Stimulated activated CD8-positive, alpha-beta memory T cell treated with anti-CD3 and anti-CD28 coated beads, Interleukin-4, amount 100 ng/mL, for 1 hour (primary cell): ENCODE measurements around the gene NMNAT3.

Experiments used
- DNase-seq, 2 donors: peaks; one replicate each; pipeline ENCODE4 v3.0.0-alpha.2; 2020; ENCODE audit warnings: low read depth in 2 of 2, low spot score in 1 of 2

The NMNAT3 gene

DNA sequence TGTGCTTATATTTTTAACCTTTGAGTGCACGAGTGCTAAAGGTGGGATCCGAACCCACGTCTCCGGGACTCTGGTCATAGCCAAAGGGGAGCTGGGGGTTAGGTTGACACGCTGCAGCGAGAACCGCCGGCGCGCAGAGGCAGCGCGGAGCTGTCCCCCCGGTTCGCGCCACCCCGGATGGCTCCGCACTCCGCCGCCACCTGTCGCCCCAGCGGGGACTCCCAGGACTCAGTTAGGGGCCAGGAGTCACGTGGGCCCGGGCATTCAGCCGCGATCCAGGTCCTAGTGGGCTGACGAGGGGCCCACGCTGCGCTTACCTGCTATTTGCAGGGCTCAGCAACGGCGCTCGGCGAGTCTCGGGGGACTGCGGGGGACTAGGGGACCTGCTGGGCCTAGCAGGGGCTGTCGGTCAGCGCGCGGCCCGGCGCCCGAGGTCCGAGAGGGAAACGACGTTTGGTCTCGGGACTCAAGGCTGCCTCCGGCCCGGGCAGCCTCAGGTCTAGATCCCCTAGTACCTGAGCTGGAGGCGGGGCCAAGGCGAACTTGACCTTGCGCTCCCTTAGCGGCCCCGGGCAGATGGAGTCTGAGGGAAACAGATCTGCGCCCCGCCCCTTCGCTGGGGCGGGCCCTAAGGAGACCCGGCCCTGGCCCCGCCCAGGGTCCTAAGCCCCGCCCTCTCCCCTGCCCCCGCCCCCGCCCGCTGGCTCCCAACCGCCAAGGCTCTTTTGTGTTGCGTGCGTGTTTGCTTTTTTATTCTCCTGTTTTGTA, at the start of gene NMNAT3:
Gene NMNAT3 (minus strand): TSS at position 585 of the 768 bp plus-strand sequence. CDS start 50,248 bp downstream, outside the sequence.
- DNase-seq: peak; percentile 44 to 59

DNA sequence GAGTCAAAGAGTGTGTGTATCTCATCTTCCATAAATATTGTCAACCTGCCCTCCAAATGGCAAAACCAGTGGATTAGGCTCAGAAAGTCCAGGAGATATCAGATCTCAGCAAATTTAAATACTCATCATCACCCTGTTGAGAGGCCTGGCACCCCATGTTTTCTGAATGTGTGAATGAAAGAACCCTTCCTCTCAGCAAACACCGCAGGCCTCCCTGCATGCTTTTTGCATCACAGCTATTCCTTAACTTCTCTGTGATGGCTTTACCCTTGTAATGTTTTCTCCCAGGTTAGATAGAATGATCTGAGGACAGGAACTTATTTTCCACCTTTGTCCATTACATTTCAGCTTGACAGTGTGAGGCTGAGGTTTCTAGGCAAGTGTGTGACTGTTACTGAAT, 43.6 kb upstream of the NMNAT3 start:
- no peak for DNase-seq

DNA sequence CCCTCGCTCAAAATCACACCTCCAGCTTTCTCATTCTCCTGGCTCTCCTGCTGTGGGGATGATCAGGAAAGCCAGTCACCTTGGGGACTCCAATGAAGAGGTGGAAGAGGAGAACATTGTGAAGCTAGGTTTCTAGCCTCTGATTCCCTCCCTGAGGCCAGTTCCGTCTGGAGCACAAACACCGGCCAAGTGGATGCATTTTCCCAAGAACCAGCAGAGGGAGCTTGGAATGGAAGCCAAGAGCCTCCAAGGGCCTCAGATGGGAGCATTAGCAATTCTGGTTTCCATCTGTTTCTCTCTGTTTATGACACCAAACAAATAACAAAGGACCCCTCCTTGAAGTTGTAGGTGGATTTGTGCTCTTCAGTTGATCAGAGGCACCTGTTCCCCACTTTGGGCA, 40.6 kb upstream of the NMNAT3 start:
- DNase-seq: no peak

DNA sequence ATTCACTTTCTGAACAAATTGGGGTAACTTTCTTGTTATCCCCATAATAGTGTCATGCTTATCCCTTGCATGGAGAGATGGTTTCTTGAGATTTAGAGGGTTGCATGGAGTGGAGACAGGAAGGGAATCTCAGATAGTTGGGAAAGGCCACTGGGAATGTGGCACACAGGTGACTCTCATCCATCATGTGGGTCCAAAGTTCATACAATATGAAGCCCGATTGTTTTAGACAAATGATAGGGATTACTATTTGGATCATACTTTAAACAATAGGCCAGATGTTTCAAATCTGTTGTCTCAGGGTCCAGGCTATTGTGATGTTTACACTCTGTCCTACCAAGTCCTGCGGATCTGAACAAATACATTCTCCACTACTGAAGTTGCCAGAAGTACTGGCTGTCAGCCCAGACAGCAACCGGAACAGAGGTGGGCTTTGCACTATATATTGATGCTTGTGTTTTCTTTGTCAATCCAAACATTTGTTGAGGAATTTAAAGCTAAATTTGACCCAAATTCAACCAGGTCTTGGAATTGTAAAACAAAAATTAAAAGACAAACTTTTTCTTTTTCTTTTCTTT, 39.2 kb upstream of the NMNAT3 start:
- no peak for DNase-seq

DNA sequence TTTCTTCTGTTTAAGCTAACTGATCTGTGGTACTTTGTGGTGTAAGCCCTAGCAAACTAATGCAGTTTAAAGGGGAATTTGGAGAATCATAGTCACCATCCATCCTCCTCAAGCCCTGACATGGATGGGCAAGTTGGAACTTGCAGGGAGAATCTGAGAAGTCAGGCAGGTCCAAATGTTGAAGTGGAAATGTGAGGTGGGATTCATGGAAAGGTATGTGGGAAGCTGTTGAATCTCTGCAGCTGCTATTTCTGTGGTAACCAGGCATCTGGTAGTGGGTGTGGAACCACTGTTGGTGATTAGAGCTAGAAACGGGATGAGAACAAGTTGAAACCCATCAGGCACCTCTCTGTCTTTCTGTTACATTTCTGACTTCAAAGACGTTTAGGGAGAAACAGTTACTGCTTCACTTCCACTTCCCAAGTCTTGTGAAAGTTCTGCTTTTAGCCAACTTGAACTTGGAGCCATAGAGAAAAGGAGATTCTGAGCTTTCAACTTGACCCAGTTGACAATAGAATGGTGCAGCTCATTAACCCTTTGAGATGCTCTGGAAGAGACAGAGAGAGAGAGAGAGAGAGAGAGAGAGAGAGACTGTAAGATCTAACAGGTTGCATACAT, 38.1 kb upstream of the NMNAT3 start:
- no peak for DNase-seq

DNA sequence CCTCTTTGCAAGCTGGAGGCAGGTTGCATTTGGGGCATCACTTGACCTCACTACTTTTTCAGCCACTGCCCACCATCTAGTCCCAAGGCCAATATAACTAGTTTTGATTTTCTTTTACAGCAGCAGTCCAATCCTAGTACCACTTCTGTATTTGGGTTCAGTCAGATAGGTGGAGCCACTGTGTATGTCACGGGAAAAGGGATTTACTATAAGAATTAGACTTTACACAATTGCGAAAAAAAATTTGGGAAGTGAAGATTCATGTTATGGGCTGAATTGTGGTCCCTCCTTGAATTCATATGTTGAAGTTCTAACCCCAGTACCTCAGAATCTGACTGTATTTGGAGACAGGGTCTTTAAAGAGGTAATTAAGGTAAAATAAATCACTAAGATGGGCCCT, 37.4 kb upstream of the NMNAT3 start:
- DNase-seq: no peak

- no peak for DNase-seq
Measured at GRCh38 chr3:139710212-139710611, 32.4 kb upstream of the NMNAT3 start.

- DNase-seq: no peak
Measured at GRCh38 chr3:139705631-139706030, 27.9 kb upstream of the NMNAT3 start.

GRCh38 chr3:139696314-139696604, 18.5 kb upstream of the NMNAT3 start:
- no peak for DNase-seq

DNA sequence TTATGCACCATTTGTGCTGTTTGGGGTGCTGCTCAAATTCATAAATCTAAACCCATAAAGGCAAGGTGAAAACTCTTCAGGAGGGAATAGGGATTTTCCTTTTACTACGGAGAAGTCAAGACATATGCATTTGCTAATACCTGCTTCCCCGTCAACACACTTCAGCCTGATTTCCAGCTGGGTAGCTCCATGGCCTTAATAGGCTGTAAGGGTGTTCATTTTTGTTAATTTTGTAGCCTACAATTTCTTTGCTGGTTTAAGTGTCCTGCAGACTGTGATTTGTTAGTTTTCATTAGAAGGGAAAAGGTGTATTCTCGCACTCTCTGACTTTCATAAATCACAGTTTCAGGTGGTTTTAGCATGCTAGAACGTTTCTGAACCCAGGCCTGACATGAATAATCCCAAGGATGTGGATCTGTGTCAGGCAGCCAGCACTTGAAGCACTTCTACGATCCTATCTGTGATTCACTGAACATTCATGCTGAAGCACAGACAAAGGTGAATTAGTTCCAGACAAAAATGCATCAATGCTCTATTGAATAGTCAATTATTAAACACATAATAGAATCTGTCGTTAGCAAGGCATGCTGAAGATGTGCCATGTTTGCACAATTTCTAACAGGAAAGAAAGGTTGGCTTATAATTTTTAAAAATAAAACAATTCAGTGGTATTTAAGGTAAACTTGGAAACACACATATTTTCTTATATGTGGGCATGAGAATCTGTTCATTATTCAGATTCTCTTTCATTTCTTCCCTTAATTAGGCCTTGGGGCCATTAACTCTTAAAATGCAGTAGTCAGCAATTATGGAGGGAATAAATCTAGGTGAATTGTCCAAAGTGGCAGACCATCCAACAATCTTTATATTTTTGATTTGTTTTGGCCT, 17.9 kb upstream of the NMNAT3 start:
- DNase-seq: no peak

DNA sequence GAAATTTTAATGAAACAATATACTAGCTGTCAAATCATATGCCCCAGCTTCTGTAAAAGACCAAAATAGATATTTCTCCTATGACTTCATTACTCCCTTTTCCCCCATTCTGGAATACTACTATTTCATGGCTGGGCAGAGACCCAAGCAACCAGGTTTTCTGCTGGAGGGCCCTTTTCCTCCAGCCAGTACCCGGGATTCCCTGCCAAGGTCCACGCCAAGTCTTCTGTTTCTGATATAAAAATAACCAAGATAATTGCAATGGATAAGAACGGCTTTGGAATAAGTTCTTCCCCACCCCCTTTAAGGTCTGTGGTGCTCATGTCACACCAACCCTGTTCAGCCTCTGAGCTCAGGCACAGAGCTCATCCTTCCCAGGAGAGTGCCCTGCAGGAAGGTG, 17.2 kb upstream of the NMNAT3 start:
- no peak for DNase-seq

- no peak for DNase-seq
Measured at GRCh38 chr3:139694542-139694941, 16.8 kb upstream of the NMNAT3 start.

GRCh38 chr3:139691619-139692018, 13.8 kb upstream of the NMNAT3 start:
- no peak for DNase-seq

GRCh38 chr3:139689708-139690228, 12.0 kb upstream of the NMNAT3 start:
- DNase-seq: no peak

GRCh38 chr3:139689122-139689521, 11.3 kb upstream of the NMNAT3 start:
- no peak for DNase-seq

DNA sequence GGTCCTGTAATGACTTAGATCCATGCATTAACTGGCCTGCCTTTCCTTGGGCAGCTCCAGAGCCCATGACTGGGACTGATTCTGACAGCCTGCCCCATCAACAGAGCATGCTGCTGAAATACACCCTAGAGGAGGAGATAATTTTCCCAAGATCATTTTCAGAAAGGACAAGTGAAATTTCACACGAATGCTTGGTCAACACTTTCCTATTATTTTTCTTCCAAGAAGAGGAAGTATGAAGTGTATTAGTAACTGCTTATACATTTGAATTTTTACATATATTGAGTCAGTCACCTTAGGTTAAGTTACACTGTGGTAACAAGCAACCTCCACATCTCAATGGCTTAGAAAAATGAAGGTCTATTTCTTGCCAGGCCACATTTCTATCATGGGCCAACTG, 9.7 kb upstream of the NMNAT3 start:
- no peak for DNase-seq

- DNase-seq: no peak
Measured at GRCh38 chr3:139686624-139687023, 8.9 kb upstream of the NMNAT3 start.

DNA sequence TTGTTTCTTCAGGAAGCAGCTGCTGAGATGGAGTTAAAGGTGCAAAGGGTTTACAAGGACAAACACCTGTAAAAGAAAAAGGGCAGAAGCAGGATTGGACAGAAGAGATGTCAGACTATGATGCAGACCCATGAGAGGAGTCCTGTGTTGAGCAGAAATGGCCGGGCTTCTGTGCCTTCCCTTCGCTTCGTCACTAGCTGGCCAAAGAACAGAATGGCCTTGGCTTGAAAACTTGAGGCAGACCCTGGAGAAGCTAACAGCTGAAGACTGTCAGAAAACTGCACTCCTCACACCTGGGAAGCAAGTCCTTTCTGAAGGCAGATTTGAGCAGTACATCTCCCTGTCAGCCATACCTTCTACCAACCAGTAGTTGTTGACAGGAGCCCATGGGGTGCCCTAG, 8.4 kb upstream of the NMNAT3 start:
- DNase-seq: no peak

GRCh38 chr3:139679220-139679775, 1.5 kb upstream of the NMNAT3 start:
- DNase-seq: no peak

DNA sequence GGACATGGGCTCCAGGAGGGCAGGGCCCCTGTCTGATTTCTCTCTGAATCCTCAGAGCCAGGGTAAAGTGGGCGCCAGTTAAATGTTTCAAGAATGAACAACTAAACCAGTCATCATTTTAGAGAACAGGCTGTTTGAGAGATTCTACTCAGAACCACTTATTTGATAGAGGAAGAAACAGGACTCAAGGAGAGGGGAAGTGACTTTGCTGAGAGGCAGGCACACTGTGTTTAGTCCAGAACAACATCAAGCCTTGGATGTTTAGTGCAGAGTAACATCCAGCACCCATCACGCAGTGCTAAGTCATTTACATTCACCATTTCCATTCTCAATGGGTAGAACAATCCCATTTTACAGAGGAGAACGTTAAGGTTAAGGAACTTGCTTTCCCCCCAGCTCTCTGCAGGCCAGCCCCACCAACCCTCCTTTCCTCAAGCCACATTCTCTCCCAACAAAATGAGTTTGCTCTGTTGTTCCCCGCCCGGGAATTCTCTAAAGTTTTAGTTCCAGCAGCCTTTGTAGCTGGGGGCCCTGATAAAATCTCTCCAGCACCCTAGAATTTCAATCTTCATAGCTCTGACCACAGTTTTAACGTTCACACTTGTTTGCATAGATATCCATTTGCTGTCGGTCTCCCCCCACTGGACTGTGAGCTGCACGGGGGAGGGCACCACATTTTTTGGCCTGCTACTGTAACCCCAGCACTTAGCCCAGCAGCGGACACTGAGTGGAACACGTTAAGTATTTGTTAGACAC, 962 bp downstream of the NMNAT3 start:
- no peak for DNase-seq
